Testis (tissue), 3 donors: Measurements from ENCODE around the gene TSGA10IP. TPM values are rescaled to one million over a fixed set of nuclear protein-coding genes. Genes with fewer than 3 reads are reported as not detected.
A peak's percentile ranks its signal among the peaks of the same experiment; 100 is the strongest.

Experiments
- DNase-seq: peaks from one replicate; pipeline ENCODE4 v3.0.0-alpha.2; 2019
- H3K27ac ChIP-seq, 2 donors: fragments of 200-600 bp; sonication (generic); one replicate each; pipeline ENCODE4 v1.5.1; 2019
- H3K27me3 ChIP-seq: fragments of 200-600 bp; sonication (generic); one replicate; pipeline ENCODE4 v1.5.1; 2019
- H3K36me3 ChIP-seq: fragments of 200-600 bp; sonication (generic); one replicate; pipeline ENCODE4 v1.5.1; 2017; ENCODE audit warnings: low read depth; ENCODE audit errors: missing control alignments
- H3K4me1 ChIP-seq: fragments of 200-600 bp; sonication (generic); one replicate; pipeline ENCODE4 v1.5.1; 2019
- H3K4me3 ChIP-seq, 2 donors: fragments of 200-600 bp; sonication (generic); one replicate each; pipeline ENCODE4 v1.5.1; 2017 to 2019
- H3K9me3 ChIP-seq: fragments of 200-600 bp; sonication (generic); one replicate; pipeline ENCODE4 v1.5.1; 2017
- CTCF ChIP-seq, 3 experiments: fragments of 450-650 bp in 2 of 3; fragments of 200-600 bp in 1 of 3; sonication (generic) in 1 of 3; IDR thresholded peaks; one replicate each; pipeline ENCODE4 v1.5.1; 2016 to 2019; ENCODE audit warnings: antibody characterized with exemption in 3 of 3, mild to moderate bottlenecking in 2 of 3, moderate library complexity in 1 of 3
- POLR2A ChIP-seq: fragments of 450-650 bp; IDR thresholded peaks from one replicate; pipeline ENCODE4 v1.6.1; 2017; ENCODE audit warnings: antibody characterized with exemption, mild to moderate bottlenecking, moderate library complexity
- WGBS, 2 donors: methylation state at CpG; one replicate each; pipeline ENCODE4 v1.1.5; 2018; 5-methylcytosine and 5-hydroxymethylcytosine counted together
- intact Hi-C: fragments of 100-400 bp; cut with DNase I; formaldehyde crosslinking; loops from one replicate; pipeline ENCODE4 v1.15.1; 2023; ENCODE audit warnings: low total_unique reads
- polyA plus RNA-seq: library from polyadenylated mRNA; stranded (reverse); fragments of 350-450 nt; fragmentation: Illumina TruSeq; extraction: RNeasy Lipid Tissue Mini Kit (QIAGEN cat#74804); gene quantifications from one replicate; pipeline ENCODE4 v1.2.3, GENCODE V29; 2014; ENCODE audit warnings: low read depth, low replicate concordance; ENCODE audit not compliant: insufficient read depth
- total RNA-seq, 2 donors: library from RNA; depleted of rRNA; stranded (reverse); fragments of >200 nt; gene quantifications; one replicate each; pipeline ENCODE4 v1.2.3, GENCODE V29; 2016

TSGA10IP gene
- total and polyA plus RNA-seq, 3 donors from 2014 or later: 5.4 to 17.8 (median 5.5) TPM

GRCh38 chr11:65917434-65918210 lies 27.7 kb upstream of the TSGA10IP start:
- peak overlapping the region; percentile 80 to 97 for H3K27ac ChIP-seq
- intact Hi-C loops: no loop called here
- no peak for DNase-seq
- no peak for TF ChIP-seq CTCF (IDR thresholded peaks at IDR 0.05)
- no peak for TF ChIP-seq POLR2A
- no peaks in the 10 kb centered on the region for H3K9me3 ChIP-seq
- H3K4me3 ChIP-seq: peak overlapping the region; percentile 98 to 100
- no peaks in the 10 kb centered on the region for H3K36me3 ChIP-seq
- peaks cover 45% of the 10 kb centered on the region for H3K4me1 ChIP-seq
- WGBS, 2 donors: 65 to 68% methylated on average over 8 to 35 of the region's 35 CpGs
- H3K27me3 ChIP-seq: no peaks in the 10 kb centered on the region

GRCh38 chr11:65918211-65919140 lies 26.8 kb upstream of the TSGA10IP start, which contains the start of gene C11orf68:
Gene C11orf68 (minus strand): TSS chr11:65919062. CDS start chr11:65919031, 31 bp downstream.
- intact Hi-C loops: no loop called here
- peak; percentile 43 for DNase-seq

GRCh38 chr11:65919141-65919572 lies 26.1 kb upstream of the TSGA10IP start, which contains the start of gene DRAP1:
Gene DRAP1 (plus strand): TSS chr11:65919426. CDS start chr11:65919502, 76 bp downstream.
- DNase-seq: peak; percentile 99
- H3K9me3 ChIP-seq: no peaks in the 10 kb centered on the region
- peaks cover 45% of the 10 kb centered on the region for H3K4me1 ChIP-seq
- peak within 1 kb of the TSS; percentile 88 to 97 for H3K27ac ChIP-seq
- peak within 1 kb of the TSS; percentile 98 to 100 for H3K4me3 ChIP-seq
- WGBS, 2 donors: 1% methylated on average over 53 of the region's 59 CpGs; no CpG with 5 or more reads in 1 of the 2 donors
- no peaks in the 10 kb centered on the region for H3K27me3 ChIP-seq
- intact Hi-C loops: no loop called here
- TF ChIP-seq POLR2A: no peak
- TF ChIP-seq CTCF (IDR thresholded peaks at IDR 0.05): no peak
- H3K36me3 ChIP-seq: no peaks in the 10 kb centered on the region

More at GRCh38 chr11:65918211-65919140, 26.8 kb upstream of the TSGA10IP start, which contains the start of gene C11orf68:
- peak within 1 kb of the TSS; percentile 98 to 100 for H3K4me3 ChIP-seq
- H3K27ac ChIP-seq: peak within 1 kb of the TSS; percentile 88 to 97
- TF ChIP-seq POLR2A: no peak
- TF ChIP-seq CTCF (IDR thresholded peaks at IDR 0.05): no peak
- no peaks in the 10 kb centered on the region for H3K9me3 ChIP-seq
- H3K4me1 ChIP-seq: peaks cover 45% of the 10 kb centered on the region
- WGBS, 2 donors: 3 to 16% methylated on average over 4 to 42 of the region's 77 CpGs
- H3K27me3 ChIP-seq: no peaks in the 10 kb centered on the region
- H3K36me3 ChIP-seq: no peaks in the 10 kb centered on the region

- H3K4me1 ChIP-seq: peaks cover 44% of the 10 kb centered on the region
- WGBS, 2 donors: 0% methylated on average over 60 of the region's 60 CpGs; no CpG with 5 or more reads in 1 of the 2 donors
- H3K27ac ChIP-seq: peak overlapping the region; percentile 88 to 97
- H3K4me3 ChIP-seq: peak overlapping the region; percentile 85 to 98
- intact Hi-C loops: no loop called here
- H3K27me3 ChIP-seq: no peaks in the 10 kb centered on the region
- peak; percentile 54 for DNase-seq
- H3K36me3 ChIP-seq: no peaks in the 10 kb centered on the region
- no peak for TF ChIP-seq CTCF (IDR thresholded peaks at IDR 0.05)
- no peak for TF ChIP-seq POLR2A
- H3K9me3 ChIP-seq: no peaks in the 10 kb centered on the region
Observed at GRCh38 chr11:65919573-65920371, 25.5 kb upstream of the TSGA10IP start.
